HG03060 (cell line): ENCODE data around the gene SNAP29.
A peak's percentile ranks its signal among the peaks of the same experiment; 100 is the strongest.
"Not testable (repeated sequence)": the region's sequence is repeated elsewhere in the genome, so short reads cannot be mapped to it uniquely, and the experiment has no call there.

Source experiments
- ATAC-seq: cut with Tn5 transposase; IDR thresholded peaks from one replicate; pipeline ENCODE4 v1.9.1; 2021; ENCODE audit warnings: low read depth, moderate number of reproducible peaks; ENCODE audit not compliant: unreplicated experiment

The SNAP29 gene

GRCh38 chr22:20858615-20859416 is at the start of gene SNAP29, which contains the start of gene PI4KA:
TSS of gene SNAP29 (plus strand) at chr22:20859007. CDS start at chr22:20859111, 104 bp downstream.
TSS of gene PI4KA (minus strand) at chr22:20858811. CDS start at chr22:20858725, 86 bp downstream.
- ATAC-seq = peak; percentile 92

GRCh38 chr22:20809538-20810185 is 49.1 kb upstream of the SNAP29 start:
- no peak for ATAC-seq

DNA sequence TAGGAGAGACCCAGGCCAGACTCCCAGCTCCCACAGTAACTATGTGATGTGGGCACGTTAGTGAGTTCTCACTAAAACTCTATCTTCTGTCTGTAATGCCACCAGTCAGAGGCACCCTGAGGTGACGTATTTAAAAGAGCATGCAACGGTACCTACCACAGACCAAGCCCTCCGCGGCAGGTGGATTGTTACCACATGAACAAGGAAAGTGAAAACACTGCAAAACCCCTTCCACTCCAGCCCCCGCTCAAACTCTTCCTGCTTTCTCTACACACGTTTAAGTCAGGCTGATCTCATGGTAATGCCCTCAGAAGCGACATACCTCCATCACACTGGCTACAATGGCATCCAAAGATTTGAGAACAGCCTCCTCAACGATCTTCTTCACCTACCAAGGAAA is 48.2 kb upstream of the SNAP29 start:
- ATAC-seq = no peak

GRCh38 chr22:20811171-20811570 is 47.6 kb upstream of the SNAP29 start:
- ATAC-seq = no peak

- ATAC-seq = no peak
Observed at GRCh38 chr22:20811971-20812660, 46.7 kb upstream of the SNAP29 start.

GRCh38 chr22:20813056-20813455 is 45.8 kb upstream of the SNAP29 start:
- no peak for ATAC-seq

GRCh38 chr22:20814221-20814808 is 44.5 kb upstream of the SNAP29 start:
- no peak for ATAC-seq

DNA sequence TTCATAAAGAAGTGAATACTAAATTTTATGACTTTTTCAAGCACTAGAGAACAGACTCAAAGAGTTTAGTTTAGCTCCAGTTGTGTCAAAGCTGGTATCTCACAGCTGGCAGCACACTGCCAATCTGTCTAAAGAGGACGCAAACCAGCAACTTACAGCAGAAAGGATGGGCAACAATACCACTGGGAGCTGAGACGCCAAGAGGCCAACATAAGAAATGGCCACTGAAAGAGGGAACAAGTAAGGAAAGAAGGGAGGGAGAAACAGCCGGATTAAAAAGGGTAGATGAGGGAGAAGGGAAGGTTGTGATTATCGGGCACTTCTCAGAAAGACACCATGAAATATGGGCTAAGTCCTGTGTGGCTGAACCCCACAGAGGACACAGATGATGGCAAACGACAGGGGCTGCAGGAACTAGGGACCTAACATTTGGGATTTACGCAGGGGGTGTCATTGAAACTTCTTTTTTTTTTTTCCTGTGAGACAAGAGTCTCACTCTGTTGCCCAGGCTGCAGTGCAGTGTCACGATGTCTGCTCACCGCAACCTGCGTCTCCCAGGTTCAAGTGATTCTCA is 43.2 kb upstream of the SNAP29 start:
- ATAC-seq = no peak

GRCh38 chr22:20816559-20816958 is 42.2 kb upstream of the SNAP29 start:
- ATAC-seq = no peak

DNA sequence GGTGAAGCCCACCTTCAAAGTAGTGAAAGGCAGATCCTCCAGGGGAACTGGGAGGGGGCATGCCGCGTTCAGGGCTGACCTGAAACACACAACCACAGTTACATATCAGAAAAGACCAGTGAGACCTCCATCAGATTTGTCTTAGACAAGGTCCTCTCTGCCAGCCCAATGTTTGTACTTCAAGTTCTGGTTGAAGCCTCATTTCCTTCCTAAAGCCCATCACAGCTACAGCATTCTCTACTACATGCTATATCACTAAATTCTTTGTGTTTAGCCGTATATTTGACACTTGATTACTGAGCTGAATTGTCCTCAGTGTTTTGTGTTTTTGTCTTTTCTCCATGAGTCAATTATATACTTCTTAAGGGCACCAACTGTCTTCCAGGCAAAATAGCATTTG is 40.3 kb upstream of the SNAP29 start:
- ATAC-seq = no peak

DNA sequence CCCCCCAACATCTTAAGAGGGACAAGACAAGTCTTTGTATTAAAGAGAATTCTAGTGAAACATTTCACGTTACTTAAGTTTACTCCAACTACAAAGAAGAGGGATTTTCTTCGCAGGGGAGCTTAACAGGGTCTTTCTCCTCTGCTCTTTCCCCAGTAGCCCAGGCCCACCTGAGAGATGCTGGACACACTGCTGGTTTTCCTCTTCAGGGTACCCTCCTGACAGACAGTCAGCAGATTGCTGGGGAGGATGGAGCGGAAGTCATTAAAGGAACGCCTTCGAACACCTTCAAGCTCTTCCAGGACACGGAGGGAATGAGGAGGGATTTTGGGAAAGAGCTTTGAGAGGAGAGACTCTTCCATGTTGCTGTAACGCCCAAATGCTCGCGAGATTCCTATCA is 39.3 kb upstream of the SNAP29 start:
- no peak for ATAC-seq

GRCh38 chr22:20821717-20822239 is 37.0 kb upstream of the SNAP29 start:
- ATAC-seq = not testable (repeated sequence)

DNA sequence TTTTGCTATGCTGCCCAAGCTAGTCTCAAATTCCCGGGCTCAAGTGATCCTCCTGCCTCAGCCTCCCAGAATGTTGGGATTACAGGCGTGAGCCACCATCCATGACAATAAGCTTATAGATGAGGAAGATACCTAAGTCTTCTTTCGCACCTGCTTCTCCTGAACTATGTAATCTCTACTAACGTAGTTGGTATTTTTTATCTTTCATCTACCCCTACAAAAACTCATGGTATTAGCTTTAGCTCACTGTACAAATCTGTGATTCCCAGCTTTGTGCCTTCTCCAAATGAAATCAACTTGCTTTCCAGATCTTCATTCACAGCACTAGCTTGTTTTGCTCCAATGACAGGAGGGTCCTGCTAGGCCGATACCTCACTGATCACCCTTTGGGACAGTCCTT is 36.6 kb upstream of the SNAP29 start:
- no peak for ATAC-seq

GRCh38 chr22:20823264-20823663 is 35.5 kb upstream of the SNAP29 start:
- ATAC-seq = no peak

DNA sequence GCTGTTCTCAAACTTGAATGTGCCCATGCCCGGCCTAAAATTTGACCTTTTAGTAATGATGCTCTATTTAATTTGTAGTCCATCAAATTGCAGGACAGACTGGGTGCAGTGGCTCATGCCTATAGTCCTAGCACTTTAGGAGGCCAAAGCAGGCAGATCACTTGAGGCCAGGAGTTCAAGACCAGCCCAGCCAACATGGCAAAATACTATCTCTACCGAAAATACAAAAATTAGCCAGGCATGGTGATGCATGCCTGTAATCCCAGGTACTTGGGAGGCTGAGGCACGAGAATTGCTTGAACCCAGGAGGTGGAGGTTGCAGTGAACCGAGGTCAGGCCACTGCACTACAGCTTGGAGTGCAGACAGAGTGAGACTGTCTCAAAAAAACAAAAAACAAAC is 33.6 kb upstream of the SNAP29 start:
- not testable (repeated sequence) for ATAC-seq

- ATAC-seq = no peak
Observed at GRCh38 chr22:20825624-20826023, 33.2 kb upstream of the SNAP29 start.

- not testable (repeated sequence) for ATAC-seq
Observed at GRCh38 chr22:20826373-20827152, 32.2 kb upstream of the SNAP29 start.

DNA sequence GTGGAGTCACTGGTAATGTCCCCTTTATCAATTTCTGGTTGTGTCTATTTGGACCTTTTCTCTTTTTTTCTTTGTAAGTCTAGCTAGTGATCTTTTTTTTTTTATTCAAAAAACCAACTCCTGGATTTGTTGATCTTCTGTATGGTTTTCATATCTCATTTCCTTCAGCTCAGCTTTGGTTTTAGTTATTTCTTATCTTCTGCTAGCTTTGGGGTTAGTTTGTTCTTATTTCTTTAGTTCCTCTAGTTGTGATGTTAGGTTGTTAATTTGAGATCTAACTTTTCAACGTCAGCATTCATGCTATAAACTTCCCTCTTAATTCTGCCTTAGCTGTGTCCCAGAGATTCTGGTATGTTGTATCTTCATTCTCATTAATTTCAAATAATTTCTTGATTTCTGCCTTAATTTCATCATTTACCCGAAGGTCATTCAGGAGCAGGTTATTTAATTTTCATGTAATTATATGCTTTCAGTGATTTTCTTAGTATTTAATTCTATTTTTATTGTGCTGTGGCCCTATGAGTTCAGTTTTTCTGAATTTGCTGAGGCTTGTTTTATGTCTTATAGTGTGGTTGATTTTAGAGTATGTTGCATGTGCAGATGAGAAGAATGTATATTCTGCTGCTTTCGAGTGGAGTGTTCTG is 29.2 kb upstream of the SNAP29 start:
- ATAC-seq = no peak

DNA sequence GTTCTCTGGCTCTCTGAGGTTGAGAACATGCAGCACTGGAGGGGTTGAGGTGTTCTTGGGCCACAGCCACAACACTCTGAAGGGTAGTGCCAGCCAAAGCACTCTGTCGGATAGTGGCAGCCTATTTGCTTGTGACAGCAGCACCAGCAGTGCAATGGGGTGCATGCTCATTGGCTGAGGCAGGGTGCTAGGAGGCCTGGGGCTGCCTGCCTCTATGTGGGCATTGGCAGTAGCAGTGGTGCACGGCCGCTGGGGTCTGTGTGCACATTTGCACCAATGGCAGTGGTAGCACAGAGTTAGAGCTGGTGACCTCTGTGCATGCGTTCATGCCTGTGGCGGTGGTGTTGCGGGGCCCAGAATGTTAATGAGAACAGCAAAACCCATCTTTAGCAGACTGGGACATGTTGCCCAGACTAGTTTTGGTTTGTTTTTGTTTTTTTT is 25.6 kb upstream of the SNAP29 start:
- no peak for ATAC-seq
